CD4-positive, alpha-beta T cell (primary cell): ENCODE measurements around the gene NGDN. TPM values are rescaled to one million over a fixed set of nuclear protein-coding genes. Genes with fewer than 3 reads are reported as not detected.

Experiments
- ATAC-seq: fragments of 200-7000 bp; cut with Tn5 transposase; one replicate; pipeline ENCODE4 v1.10.0; 2022; ENCODE audit warnings: mild to moderate bottlenecking; ENCODE audit not compliant: poor library complexity
- CTCF ChIA-PET: fragments of 350-600 bp; sonication (Branson Sonifier 250); formaldehyde crosslinking; loops from one replicate; lab custom pipeline; 2021; ENCODE audit warnings: antibody characterized with exemption, inconsistent platforms; lab: Charles Lee
- POLR2A ChIA-PET: fragments of 350-600 bp; sonication (Branson Sonifier 250); formaldehyde crosslinking; loops from one replicate; lab custom pipeline; 2021; ENCODE audit warnings: antibody characterized with exemption, inconsistent platforms; lab: Charles Lee
- DNase-seq, 14 experiments: peaks; one replicate each; pipeline ENCODE4 v3.0.0-alpha.2; 2013 to 2020; ENCODE audit warnings: mixed read lengths in 2 of 14
- H3K27ac ChIP-seq, 2 donors: one replicate each; pipeline versions ENCODE4 v1.5.1 to v1.7.0; 2013; ENCODE audit warnings: low read length in 2 of 2, low read depth in 1 of 2, mild to moderate bottlenecking in 1 of 2
- H3K27me3 ChIP-seq, 2 experiments: 1 replicate in 1 of 2; 2 replicates in 1 of 2; pipeline versions ENCODE4 v1.6.1 to v1.7.0; 2013; ENCODE audit warnings: low read length in 2 of 2, control low read depth in 1 of 2, mild to moderate bottlenecking in 1 of 2, moderate library complexity in 1 of 2; ENCODE audit not compliant: insufficient read depth in 2 of 2, control insufficient read depth in 1 of 2
- H3K36me3 ChIP-seq: one replicate; pipeline ENCODE4 v1.6.1; 2013; ENCODE audit warnings: low read length, control low read depth; ENCODE audit not compliant: insufficient read depth
- H3K4me1 ChIP-seq: one replicate; pipeline ENCODE4 v1.6.1; 2013; ENCODE audit warnings: low read length, control low read depth; ENCODE audit not compliant: insufficient read depth
- H3K4me3 ChIP-seq: one replicate; pipeline ENCODE4 v1.5.1; 2013; ENCODE audit warnings: mild to moderate bottlenecking, low read length, moderate library complexity
- H3K9me3 ChIP-seq, 2 experiments: 1 replicate in 1 of 2; 2 replicates in 1 of 2; pipeline versions ENCODE4 v1.6.1 to v1.7.0; 2013; ENCODE audit warnings: low read length in 2 of 2, mild to moderate bottlenecking in 2 of 2, control low read depth in 1 of 2, moderate library complexity in 1 of 2; ENCODE audit not compliant: control insufficient read depth in 1 of 2, insufficient read depth in 1 of 2
- H3K27ac Mint-ChIP-seq: one replicate; pipeline ENCODE4 v1.8.0; 2020; ENCODE audit warnings: mixed read lengths
- H3K27me3 Mint-ChIP-seq: one replicate; pipeline ENCODE4 v1.8.0; 2021; ENCODE audit warnings: mixed read lengths
- H3K36me3 Mint-ChIP-seq: one replicate; pipeline ENCODE4 v1.8.0; 2021; ENCODE audit warnings: low read depth, mixed read lengths
- H3K4me1 Mint-ChIP-seq: one replicate; pipeline ENCODE4 v1.8.0; 2021; ENCODE audit warnings: low read depth, mixed read lengths
- H3K4me3 Mint-ChIP-seq: one replicate; pipeline ENCODE4 v1.8.0; 2020; ENCODE audit warnings: mild to moderate bottlenecking, mixed read lengths
- H3K9me3 Mint-ChIP-seq: one replicate; pipeline ENCODE4 v1.8.0; 2020; ENCODE audit warnings: mixed read lengths
- intact Hi-C, 2 experiments: fragments of 100-400 bp; cut with DNase I in 1 of 2; cut with micrococcal nuclease in 1 of 2; formaldehyde crosslinking; loops; one replicate each; pipeline versions ENCODE4 v1.15.1 to v1.9.0; 2023 to 2025; cut with DNase I, micrococcal nuclease
- total RNA-seq, 174 experiments: library from RNA in 2 of 174; stranded (reverse) in 2 of 174; gene quantifications; one replicate each; pipeline ENCODE4 v1.2.3 and lab custom pipeline; 2021 to 2026
- TF ChIP-seq, protein P1 (sequence below): fragments of 200-600 bp; IDR thresholded peaks from one replicate; pipeline ENCODE4 v1.8.0; 2022; ENCODE audit warnings: antibody characterized with exemption, mild to moderate bottlenecking

Gene NGDN
- total RNA-seq, 2 experiments from 2014 or later = 146 to 149 TPM

DNA sequence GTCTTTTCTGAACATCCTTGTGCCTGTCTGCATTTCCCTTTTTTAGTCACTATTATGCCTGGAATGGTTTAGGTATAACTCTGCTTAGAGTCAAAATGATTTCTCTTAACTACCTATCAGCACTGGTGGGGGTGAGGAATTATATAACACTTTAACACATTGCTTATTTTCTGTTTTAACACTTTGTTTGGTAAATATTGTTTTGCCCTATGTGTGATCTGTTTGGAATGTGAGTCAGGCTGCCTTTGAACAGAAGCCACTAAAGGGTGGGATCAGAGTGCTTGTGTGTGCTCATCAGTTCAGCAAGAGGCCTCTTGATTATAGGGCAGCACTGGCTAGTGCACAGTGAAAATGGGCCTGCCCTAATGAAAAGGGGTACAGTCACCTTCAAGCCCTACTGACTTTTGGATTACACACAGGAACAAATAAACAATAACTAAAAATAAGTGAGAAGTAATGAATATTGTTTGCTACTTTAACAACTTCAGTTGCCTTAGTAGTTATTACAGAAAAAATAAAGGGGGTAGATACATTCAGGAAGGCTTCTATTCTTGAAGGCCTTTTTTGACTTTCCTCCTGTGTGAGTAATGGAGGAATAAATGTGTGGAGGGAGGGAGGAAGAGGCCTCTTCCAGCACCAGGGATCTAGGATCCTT lies 23.2 kb downstream of the NGDN start:
- POLR2A ChIA-PET = no interaction called here
- Histone ChIP-seq H3K27me3 (no peaks in the 10 kb centered on the region), H3K9me3 (no peaks in the 10 kb centered on the region), H3K36me3 (peaks cover 10% of the 10 kb centered on the region), H3K27ac (no peak overlapping the region), H3K4me1 (no peaks in the 10 kb centered on the region), H3K4me3 (no peak overlapping the region)
- Mint-ChIP-seq H3K36me3 (peaks cover 22% of the 10 kb centered on the region), H3K4me1 (no peaks in the 10 kb centered on the region), H3K27me3 (no peaks in the 10 kb centered on the region), H3K27ac (no peak overlapping the region), H3K4me3 (no peak overlapping the region), H3K9me3 (no peaks in the 10 kb centered on the region)
- ATAC-seq = no peak
- DNase-seq = no peak
- intact Hi-C loops = no loop called here
- CTCF ChIA-PET = no interaction called here
- TF ChIP-seq, protein P1, sequence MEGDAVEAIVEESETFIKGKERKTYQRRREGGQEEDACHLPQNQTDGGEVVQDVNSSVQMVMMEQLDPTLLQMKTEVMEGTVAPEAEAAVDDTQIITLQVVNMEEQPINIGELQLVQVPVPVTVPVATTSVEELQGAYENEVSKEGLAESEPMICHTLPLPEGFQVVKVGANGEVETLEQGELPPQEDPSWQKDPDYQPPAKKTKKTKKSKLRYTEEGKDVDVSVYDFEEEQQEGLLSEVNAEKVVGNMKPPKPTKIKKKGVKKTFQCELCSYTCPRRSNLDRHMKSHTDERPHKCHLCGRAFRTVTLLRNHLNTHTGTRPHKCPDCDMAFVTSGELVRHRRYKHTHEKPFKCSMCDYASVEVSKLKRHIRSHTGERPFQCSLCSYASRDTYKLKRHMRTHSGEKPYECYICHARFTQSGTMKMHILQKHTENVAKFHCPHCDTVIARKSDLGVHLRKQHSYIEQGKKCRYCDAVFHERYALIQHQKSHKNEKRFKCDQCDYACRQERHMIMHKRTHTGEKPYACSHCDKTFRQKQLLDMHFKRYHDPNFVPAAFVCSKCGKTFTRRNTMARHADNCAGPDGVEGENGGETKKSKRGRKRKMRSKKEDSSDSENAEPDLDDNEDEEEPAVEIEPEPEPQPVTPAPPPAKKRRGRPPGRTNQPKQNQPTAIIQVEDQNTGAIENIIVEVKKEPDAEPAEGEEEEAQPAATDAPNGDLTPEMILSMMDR = no peak

DNA sequence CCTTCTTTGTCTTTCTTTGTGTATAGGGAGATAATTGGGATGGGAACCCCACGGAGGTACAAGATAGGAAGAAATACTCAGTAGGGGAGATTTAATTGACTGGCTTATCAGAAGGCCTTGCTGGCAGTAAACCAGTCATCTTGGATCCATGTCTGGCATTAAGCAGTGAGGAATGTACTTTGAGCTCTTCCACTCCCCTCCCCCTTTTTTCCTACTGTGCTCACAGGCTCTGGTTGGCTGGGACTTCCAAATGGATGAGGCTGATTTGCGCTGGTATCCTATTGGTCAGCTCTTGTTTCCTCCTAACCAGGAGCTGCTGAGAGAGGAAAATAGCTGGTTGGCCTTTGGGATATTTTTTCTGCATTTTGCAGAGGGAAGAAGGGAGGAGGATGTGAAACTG lies 24.7 kb downstream of the NGDN start:
- Mint-ChIP-seq H3K36me3 (peaks cover 16% of the 10 kb centered on the region), H3K27me3 (no peaks in the 10 kb centered on the region), H3K27ac (no peak overlapping the region), H3K4me1 (no peaks in the 10 kb centered on the region), H3K4me3 (no peak overlapping the region), H3K9me3 (no peaks in the 10 kb centered on the region)
- H3K27me3 ChIP-seq = no peaks in the 10 kb centered on the region
- POLR2A ChIA-PET = interaction anchor here (0.6 kb wide), 1 partner anchor 200 kb away, joined by 3 read pairs; no protein-coding TSS in a partner anchor
- intact Hi-C loops = no loop called here
- ATAC-seq (no peak), DNase-seq (no peak)
- peaks cover 2% of the 10 kb centered on the region for H3K36me3 ChIP-seq
- no peak overlapping the region for H3K27ac ChIP-seq
- H3K4me1 ChIP-seq = no peaks in the 10 kb centered on the region
- H3K4me3 ChIP-seq = no peak overlapping the region
- TF ChIP-seq, protein P1 = no peak
- no peaks in the 10 kb centered on the region for H3K9me3 ChIP-seq
- CTCF ChIA-PET = no interaction called here

DNA sequence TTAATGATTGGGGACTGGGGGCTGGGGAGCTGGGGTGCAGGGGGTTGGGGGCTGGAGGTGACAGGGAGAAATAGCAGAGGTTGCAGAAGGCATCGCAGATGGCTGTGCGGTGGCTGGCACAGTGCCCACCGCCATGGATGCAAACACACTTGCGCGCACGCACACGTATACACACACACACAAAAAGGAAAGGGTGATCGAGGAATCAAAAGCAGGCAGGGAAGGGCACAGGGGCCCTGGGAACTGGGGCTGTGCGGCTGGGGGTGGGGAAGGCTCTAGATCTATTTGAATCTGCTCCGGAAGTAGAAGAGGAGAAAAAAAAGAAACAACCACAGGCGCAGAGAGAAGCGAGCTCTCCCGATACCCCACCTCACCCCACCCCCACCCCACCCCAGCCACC lies 42.7 kb downstream of the NGDN start:
- Mint-ChIP-seq H3K27ac (peak overlapping the region; percentile 61), H3K36me3 (no peaks in the 10 kb centered on the region), H3K4me1 (peaks cover 21% of the 10 kb centered on the region), H3K4me3 (peak overlapping the region; percentile 74), H3K27me3 (no peaks in the 10 kb centered on the region), H3K9me3 (no peaks in the 10 kb centered on the region)
- ChIA-PET CTCF (no interaction called here), POLR2A (no interaction called here)
- intact Hi-C loops = no loop called here
- ATAC-seq (peak; percentile 76), DNase-seq (peak in 6 of 14 experiments; percentile 4 to 47 (median 25))
- Histone ChIP-seq H3K4me1 (peaks cover 9% of the 10 kb centered on the region), H3K9me3 (no peaks in the 10 kb centered on the region), H3K4me3 (peak overlapping the region; percentile 39), H3K27ac (no peak overlapping the region), H3K36me3 (no peaks in the 10 kb centered on the region), H3K27me3 (no peaks in the 10 kb centered on the region)
- TF ChIP-seq, protein P1 = no peak
